OCI-LY7 (cell line): Measurements from ENCODE around the gene MLPH. TPM values are rescaled to one million over a fixed set of nuclear protein-coding genes. Genes with fewer than 3 reads are reported as not detected.

ENCODE experiments used
- BruUV-seq: library from RNA; stranded (reverse); fragments of 400-500 nt; replicated peaks from 2 replicates; lab custom pipeline; 2021; lab: Mats Ljungman, UMichigan
- CTCF ChIA-PET: fragments of 300-600 bp; sonication (Branson Sonifier 250); formaldehyde crosslinking; loops from one replicate; lab custom pipeline; 2022; ENCODE audit warnings: antibody characterized with exemption; ENCODE audit not compliant: unreplicated experiment; lab: Charles Lee
- POLR2A ChIA-PET: fragments of 300-600 bp; sonication (Branson Sonifier 250); formaldehyde crosslinking; loops from one replicate; lab custom pipeline; 2022; ENCODE audit warnings: antibody characterized with exemption; lab: Charles Lee
- DNase-seq: peaks from one replicate; pipeline ENCODE4 v3.0.0-alpha.2; 2015; ENCODE audit warnings: low spot score
- H2AFZ ChIP-seq: fragments of 200-600 bp; sonication (generic), shearing (Covaris generic); 2 replicates; pipeline ENCODE4 v1.6.1; 2014; ENCODE audit warnings: mild to moderate bottlenecking, antibody characterized with exemption, low read length, moderate library complexity
- H3K27ac ChIP-seq: fragments of 200-600 bp; sonication (generic); 2 replicates; pipeline ENCODE4 v1.5.1; 2014; ENCODE audit warnings: mixed run types, low read depth, mild to moderate bottlenecking, moderate library complexity, low read length, inconsistent platforms; ENCODE audit not compliant: poor library complexity, severe bottlenecking
- H3K36me3 ChIP-seq: fragments of 200-600 bp; sonication (generic); 2 replicates; pipeline ENCODE4 v1.6.1; 2014; ENCODE audit warnings: mild to moderate bottlenecking, antibody characterized with exemption, low read length, moderate library complexity, mixed read lengths; ENCODE audit not compliant: insufficient read depth
- H3K4me1 ChIP-seq: fragments of 200-600 bp; sonication (generic); 2 replicates; pipeline ENCODE4 v1.5.1; 2014; ENCODE audit warnings: mild to moderate bottlenecking, low read length; ENCODE audit not compliant: insufficient read depth, poor library complexity, severe bottlenecking
- H3K4me2 ChIP-seq: fragments of 200-600 bp; sonication (generic); 2 replicates; pipeline ENCODE4 v1.6.1; 2014; ENCODE audit warnings: mild to moderate bottlenecking, low read length
- H3K4me3 ChIP-seq: fragments of 200-600 bp; sonication (generic); 2 replicates; pipeline ENCODE4 v1.5.1; 2014; ENCODE audit warnings: mild to moderate bottlenecking, low read depth, low read length; ENCODE audit not compliant: poor library complexity, severe bottlenecking
- H3K79me2 ChIP-seq: fragments of 200-600 bp; sonication (generic); 2 replicates; pipeline ENCODE4 v1.6.1; 2016; ENCODE audit warnings: low read depth, mild to moderate bottlenecking, low read length, moderate library complexity, mixed read lengths; ENCODE audit not compliant: insufficient read depth
- H3K9me2 ChIP-seq: fragments of 200-600 bp; sonication (generic); 2 replicates; pipeline ENCODE4 v1.6.1; 2016; ENCODE audit warnings: mild to moderate bottlenecking, low read length, mixed read lengths; ENCODE audit not compliant: insufficient read depth
- H3K9me3 ChIP-seq: fragments of 200-600 bp; sonication (generic); 2 replicates; pipeline ENCODE4 v1.6.1; 2014; ENCODE audit warnings: mild to moderate bottlenecking, mixed run types, low read length, mixed read lengths
- H4K20me1 ChIP-seq: fragments of 200-600 bp; sonication (generic); 2 replicates; pipeline ENCODE4 v1.6.1; 2014; ENCODE audit warnings: mild to moderate bottlenecking, antibody characterized with exemption, low read length, moderate library complexity, mixed read lengths; ENCODE audit not compliant: insufficient read depth
- CTCF ChIP-seq: fragments of 200-600 bp; sonication (generic); conservative IDR thresholded peaks from 2 replicates; pipeline ENCODE4 v1.5.1; 2014; ENCODE audit warnings: mild to moderate bottlenecking, antibody characterized with exemption, low read length, moderate library complexity, mixed read lengths
- EZH2phosphoT487 ChIP-seq: fragments of 200-600 bp; sonication (generic); IDR thresholded peaks from 2 replicates; pipeline ENCODE4 v1.6.1; 2018; ENCODE audit warnings: low read depth, borderline replicate concordance, mild to moderate bottlenecking, mixed run types, antibody characterized with exemption, low read length, moderate library complexity, mixed read lengths
- intact Hi-C: fragments of 100-400 bp; cut with micrococcal nuclease; formaldehyde crosslinking; loops from one replicate; pipeline ENCODE4 v1.10.0; 2022; ENCODE audit not compliant: unreplicated experiment
- total RNA-seq, 2 experiments: library from RNA; depleted of rRNA in 1 of 2; stranded (reverse); fragments of >200 nt in 1 of 2; shearing (Covaris generic) in 1 of 2; gene quantifications; 2 replicates each; pipeline ENCODE4 v1.2.3, GENCODE V29; 2014 to 2022

The MLPH gene
- total RNA-seq, 2 experiments from 2014 or later, result not detected

- no peak overlapping the region for H3K4me2 ChIP-seq
These were observed 111.6 kb downstream of the MLPH start for GRCh38 chr2:237598468-237599208.

GRCh38 chr2:237599465-237600110 is 112.5 kb downstream of the MLPH start:
- no peak for TF ChIP-seq CTCF
- no peak for TF ChIP-seq EZH2phosphoT487
- Histone ChIP-seq H3K27ac (no peak overlapping the region), H3K4me2 (no peak overlapping the region; the same call in 1 of the 2 replicates), H4K20me1 (no peaks in the 10 kb centered on the region), H2AFZ (peak overlapping the region; percentile 34; the same call in 1 of the 2 replicates), H3K9me2 (no peaks in the 10 kb centered on the region), H3K4me3 (no peak overlapping the region), H3K36me3 (no peaks in the 10 kb centered on the region), H3K4me1 (peaks cover 14% of the 10 kb centered on the region), H3K79me2 (no peaks in the 10 kb centered on the region), H3K9me3 (no peaks in the 10 kb centered on the region)
- ChIA-PET CTCF (no interaction called here), POLR2A (no interaction called here)
- no peak for DNase-seq
- BruUV-seq, result no TSS peak
- intact Hi-C loops, result no loop called here

More at GRCh38 chr2:237598468-237599208, 111.6 kb downstream of the MLPH start:
- no peaks in the 10 kb centered on the region for H3K79me2 ChIP-seq
- no peaks in the 10 kb centered on the region for H3K36me3 ChIP-seq
- TF ChIP-seq EZH2phosphoT487 (no peak), CTCF (no peak)
- no peak overlapping the region for H3K4me3 ChIP-seq
- BruUV-seq, result no TSS peak
- H3K9me2 ChIP-seq, result no peaks in the 10 kb centered on the region
- no peaks in the 10 kb centered on the region for H4K20me1 ChIP-seq
- CTCF ChIA-PET, result no interaction called here
- DNase-seq, result no peak
- no peak overlapping the region for H3K27ac ChIP-seq
- peaks cover 10% of the 10 kb centered on the region for H3K4me1 ChIP-seq
- POLR2A ChIA-PET, result no interaction called here
- H3K9me3 ChIP-seq, result no peaks in the 10 kb centered on the region
- H2AFZ ChIP-seq, result no peak overlapping the region
- intact Hi-C loops, result no loop called here
